Hepatocyte (in vitro differentiated cells): ENCODE measurements around the gene SLC29A4.

Experiments
- CTCF ChIP-seq: fragments of 200-600 bp; sonication (generic); IDR thresholded peaks from 2 replicates; pipeline ENCODE4 v1.5.1; 2016; ENCODE audit warnings: antibody characterized with exemption, mild to moderate bottlenecking; ENCODE audit not compliant: poor library complexity
- EZH2 ChIP-seq: fragments of 200-600 bp; sonication (generic); IDR thresholded peaks from 2 replicates; pipeline ENCODE4 v1.6.1; 2016; ENCODE audit warnings: antibody characterized with exemption, mild to moderate bottlenecking, borderline replicate concordance
- EZH2phosphoT487 ChIP-seq: fragments of 200-600 bp; sonication (generic); IDR thresholded peaks from one replicate; pipeline ENCODE4 v1.6.1; 2018; ENCODE audit warnings: antibody characterized with exemption, mild to moderate bottlenecking, low read depth, moderate library complexity; ENCODE audit not compliant: unreplicated experiment, severe bottlenecking

- TF ChIP-seq CTCF, result no peak
- no peak for TF ChIP-seq EZH2
- no peak for TF ChIP-seq EZH2phosphoT487
These were observed 14.0 kb downstream of the SLC29A4 start for GRCh38 chr7:5296611-5297226.
